SHP77 treated with DMSO at 0.1 percent for 48 hours (cell line): ENCODE results near the gene SELP.

ENCODE experiments used
- DNase-seq: peaks from one replicate; lab custom pipeline; 2025; lab: John Stamatoyannopoulos, UW

SELP gene

DNA sequence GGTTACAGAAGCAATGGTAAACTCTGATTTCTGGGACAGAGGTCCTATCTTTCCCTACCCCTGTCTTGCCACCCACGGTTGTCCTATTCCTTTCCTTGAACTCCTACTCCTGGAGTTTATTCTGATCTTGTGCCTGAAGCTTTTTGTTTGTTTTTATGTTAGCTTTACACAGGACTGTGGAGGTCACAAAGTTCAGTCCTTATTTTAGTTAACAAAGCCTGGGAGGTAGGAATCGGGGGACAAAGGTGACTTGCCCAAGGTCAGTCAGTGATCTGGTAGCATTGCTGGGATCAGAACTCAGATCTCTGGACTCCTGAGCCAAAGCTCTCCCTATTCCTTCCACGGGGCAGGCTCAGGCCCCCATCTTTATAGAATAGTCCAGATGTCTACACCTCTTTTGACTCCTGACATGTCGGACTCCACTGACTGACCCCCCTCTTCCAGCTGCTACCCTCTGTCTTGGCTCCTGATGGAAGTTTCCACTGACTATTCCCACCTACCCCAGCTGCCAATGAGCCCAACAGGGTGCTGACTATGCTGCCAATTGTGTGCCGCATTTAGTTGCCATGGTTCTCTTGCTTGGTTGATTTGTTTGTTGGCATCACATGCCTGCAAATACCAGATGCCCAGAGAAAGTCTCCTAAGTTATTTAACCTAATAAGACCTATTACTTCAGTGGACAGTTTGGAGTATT lies 53.5 kb downstream of the SELP start:
- no peak for DNase-seq

DNA sequence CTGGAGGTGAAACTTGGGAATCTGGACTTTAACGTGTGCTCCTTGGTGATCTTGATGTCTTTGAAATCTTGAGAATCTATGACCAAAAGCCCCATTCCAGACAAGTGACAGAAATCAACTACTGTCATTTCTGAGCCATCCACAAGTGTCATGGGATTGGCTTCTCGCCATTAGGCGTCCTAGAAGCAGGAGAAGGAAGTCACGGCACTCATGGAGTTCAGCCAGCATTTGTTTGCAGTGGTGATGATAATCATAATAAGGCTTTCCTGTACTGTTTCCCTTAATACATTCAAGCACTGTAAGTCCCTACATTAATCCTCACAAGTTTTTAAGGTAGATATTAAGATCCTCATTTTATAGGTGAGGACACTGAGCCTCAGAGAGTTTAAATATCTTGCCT lies 55.6 kb downstream of the SELP start:
- no peak for DNase-seq

DNA sequence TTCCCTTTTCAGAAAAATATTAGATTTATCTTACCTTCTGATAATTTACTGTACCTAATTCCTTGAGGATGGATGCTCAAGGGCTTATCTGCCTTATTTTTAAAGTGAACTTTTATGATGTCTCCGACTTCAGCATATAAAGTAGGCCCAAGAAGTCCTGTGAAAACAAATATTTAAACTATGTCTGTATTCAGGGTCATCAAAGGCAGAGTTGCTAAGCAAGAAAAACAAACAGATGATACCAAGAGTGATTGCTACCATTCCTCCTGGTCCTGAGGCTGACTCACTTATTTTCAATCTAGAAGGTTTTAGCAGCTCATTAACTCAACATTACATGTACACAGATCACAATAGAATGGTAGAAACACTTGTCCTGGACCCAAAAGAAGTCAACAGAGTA lies 57.7 kb downstream of the SELP start:
- no peak for DNase-seq

DNA sequence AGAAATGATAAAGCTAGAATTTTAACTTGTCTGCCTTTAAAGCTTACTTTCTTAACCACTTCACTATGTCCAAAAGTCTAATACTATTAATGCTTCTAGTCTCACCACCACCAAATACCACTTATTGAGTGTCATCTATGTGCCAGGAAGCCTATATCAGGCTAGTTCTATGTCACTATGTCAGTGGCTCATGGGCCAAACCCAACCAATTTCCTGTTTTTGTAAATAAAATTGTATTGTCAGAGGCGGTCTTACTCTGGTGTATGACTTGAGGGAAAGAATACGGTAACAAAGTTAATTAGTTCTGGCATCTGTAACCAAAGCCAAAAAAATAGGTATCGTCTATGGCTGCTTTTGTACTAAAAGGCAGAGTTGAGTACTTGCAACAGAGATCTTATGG lies 58.5 kb downstream of the SELP start:
- no peak for DNase-seq

DNA sequence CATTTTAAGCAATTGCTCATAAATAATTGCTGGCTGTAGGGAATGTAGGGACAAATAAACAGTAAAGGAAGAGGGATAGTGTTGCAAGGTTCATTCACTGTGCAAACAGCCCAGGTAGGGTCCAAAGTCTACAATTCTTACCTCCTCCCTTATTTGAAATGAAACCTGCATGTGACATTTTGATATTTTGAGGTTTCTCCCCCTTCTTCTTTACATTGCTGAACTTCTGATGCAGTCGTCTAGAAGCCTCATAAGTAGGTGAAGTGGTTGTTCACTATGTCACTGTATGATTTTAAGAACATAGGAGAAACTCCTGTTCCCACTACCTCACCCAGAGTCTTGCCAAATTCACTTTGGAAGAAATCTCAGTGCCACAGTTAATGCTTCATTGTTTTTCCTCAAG lies 59.8 kb downstream of the SELP start:
- no peak for DNase-seq

DNA sequence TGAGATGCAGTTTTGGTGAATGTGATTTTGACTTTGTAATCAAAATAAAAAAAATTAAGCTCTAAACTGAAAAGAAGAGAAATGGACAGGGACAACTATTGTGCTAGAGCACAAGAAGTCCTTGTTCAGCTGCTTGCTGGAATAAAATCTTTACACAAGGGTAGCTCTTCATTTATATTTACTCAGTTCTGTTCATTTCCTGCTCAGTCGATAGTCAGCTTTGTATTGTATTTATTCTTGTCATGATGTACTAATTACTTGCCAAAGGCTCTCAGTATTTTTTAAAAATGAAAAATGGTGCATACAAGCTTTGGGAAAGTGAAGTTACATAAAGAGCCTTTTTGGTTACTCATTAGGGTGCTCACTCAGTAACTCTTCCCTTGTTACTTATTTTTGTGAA lies 61.4 kb downstream of the SELP start:
- no peak for DNase-seq

DNA sequence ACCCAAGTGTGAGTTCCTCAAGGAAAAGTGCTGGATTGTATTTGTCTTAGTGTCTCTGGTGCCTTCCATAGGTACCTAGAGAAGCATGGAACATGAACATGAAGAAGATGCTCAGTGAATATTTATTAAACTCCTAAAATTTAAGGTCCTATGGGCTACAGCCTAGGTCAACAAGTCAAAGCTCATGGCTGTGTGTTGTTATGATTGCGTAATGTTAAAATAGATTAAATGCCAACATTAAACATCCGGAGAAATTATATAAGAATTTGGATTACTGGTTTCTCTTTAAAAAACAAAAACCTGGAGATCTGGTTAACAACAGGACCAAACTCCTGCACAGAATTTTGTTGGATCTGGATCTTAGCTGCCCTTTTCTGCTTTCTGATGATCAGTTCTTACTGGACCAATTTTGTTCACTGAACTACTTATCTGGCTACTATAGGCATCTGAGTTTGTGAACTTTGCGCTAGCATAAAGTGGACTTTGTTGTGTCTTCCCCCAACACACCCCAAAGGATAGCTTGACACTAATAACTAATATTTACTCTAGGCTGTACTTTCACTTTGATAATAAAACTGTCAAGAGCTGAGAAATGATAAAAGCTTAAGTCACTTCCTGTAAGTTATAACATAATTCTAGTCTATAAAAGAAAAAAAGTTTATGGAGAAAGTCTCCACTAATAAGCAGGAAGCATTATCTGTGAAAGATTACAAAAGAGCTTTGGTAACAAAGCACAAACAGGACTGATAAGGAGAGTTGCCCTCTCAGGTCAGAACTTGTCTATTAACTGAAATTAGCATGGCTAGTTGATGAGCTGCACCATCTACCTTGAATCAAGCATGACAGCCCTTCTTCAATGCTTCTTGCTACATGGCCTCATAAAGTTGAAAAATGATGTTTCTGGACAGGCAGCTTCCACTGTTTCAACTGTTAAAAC lies 64.3 kb downstream of the SELP start:
- DNase-seq = no peak

DNA sequence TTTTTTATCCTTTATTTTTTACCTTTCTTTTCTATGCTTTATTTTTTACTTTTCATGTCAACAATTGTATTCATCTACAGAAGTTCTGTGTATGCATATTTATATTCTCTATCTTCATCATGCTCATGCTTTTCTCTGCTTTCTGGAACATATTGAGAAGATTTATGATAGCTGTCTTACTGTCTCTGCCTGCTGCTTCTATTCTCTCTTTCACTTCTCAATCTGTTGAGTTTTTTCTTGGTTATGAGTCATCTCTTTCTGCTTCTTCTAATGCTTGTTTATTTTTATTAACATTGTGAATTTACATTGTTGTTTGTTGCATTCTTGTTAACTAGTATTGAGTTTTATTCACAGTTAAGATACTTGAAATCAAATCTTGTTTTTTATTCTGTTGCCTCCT lies 66.3 kb downstream of the SELP start:
- DNase-seq = no peak

DNA sequence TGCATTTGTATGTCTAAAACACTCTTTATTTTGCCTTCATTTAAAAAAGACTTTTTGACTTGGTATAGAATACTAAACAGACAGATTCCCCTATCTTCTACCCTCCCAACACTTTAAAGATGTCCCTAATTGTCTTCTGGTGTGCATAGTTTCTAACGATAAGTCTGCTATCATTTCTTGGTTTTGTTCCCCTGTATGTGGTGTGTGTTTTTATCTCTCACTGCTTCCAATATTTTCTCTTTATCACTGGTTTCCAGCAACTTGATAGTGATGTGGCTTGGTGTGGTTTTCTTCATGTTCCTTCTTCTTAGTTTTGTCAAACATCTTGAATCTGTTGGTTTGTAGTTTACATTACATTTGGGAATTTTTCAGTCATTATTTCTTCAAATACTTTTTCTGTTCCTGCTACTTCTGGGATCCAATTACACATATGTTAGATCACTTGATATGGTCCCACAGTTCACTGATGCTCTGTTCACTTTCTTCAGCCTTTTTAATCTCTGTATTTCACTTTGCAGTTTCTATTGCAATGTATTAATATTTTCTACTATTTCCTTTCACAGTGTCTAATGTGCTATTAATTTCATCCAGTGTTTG lies 66.8 kb downstream of the SELP start:
- no peak for DNase-seq

DNA sequence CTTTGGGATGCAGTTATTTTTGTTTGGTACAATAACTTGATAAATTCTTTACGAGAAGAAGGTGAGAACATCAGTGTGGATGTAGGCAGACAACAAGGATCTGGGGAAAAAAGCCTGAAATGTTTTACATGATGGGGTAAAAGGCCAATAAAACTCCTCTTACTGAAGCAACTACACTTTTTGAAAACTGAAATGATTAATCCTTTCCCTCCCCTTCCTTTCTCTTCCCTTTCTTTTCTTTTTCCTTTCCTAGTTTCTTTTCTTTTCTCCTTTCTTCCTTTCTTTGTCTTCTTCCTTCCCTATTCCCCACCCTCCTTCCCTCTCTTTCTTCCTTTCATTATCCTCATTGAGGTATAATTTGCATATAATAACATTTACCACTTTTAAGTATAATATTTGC lies 68.2 kb downstream of the SELP start:
- no peak for DNase-seq

DNA sequence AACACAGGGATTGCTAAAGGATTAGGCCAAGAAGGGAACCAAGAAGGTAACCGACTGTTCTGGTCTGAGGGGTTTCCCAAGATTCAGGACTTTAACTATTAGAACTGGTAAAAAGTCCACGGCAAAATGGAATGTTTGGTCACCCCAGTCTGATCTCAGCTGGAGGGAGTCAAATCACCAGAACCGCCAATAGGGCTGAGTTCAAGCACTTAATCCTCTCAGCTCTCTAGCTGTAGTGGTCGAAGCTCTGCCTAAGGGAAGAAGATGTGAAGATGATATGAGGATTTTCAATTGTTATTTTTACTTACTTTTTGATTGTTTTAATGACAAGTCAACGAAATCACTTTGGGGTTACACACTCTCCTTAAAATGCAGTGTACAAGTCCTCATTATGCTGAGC lies 72.8 kb downstream of the SELP start:
- no peak for DNase-seq

DNA sequence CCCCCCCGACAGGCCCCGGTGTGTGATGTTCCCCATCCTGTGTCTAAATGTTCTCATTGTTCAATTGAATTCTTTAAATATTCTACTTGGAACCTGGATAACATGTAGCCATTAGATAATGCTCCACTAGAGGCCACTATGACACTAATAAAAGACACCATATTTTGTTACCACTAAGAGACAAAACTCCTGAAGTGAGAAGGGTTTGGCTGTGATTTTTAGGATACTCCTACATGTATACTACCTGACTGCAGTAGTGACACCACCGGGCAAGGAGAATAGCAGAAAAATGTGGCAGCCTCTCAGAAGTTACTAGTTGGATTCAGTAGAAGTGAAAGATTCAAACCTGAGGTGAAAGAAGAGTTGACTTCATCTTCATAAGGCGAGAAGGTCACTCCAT lies 79.6 kb downstream of the SELP start:
- DNase-seq = peak; percentile 23

DNA sequence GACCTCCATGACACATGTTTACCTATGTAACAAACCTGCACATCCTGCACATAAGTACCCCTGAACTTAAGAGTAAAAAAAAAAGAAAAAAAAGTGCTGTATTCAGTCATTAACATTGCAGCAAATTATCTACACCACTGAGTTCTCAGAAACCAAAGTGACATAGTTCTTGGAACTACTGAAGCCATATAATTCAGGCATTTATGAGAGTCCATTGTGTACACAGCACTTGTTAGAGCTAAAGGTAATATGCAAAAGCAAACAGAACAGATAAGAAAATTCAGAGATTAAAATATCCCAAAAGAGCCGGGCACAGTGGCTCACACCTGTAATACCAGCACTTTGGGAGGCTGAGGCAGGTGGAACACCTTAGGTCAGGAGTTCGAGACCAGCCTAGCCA lies 81.6 kb downstream of the SELP start:
- DNase-seq = no peak

DNA sequence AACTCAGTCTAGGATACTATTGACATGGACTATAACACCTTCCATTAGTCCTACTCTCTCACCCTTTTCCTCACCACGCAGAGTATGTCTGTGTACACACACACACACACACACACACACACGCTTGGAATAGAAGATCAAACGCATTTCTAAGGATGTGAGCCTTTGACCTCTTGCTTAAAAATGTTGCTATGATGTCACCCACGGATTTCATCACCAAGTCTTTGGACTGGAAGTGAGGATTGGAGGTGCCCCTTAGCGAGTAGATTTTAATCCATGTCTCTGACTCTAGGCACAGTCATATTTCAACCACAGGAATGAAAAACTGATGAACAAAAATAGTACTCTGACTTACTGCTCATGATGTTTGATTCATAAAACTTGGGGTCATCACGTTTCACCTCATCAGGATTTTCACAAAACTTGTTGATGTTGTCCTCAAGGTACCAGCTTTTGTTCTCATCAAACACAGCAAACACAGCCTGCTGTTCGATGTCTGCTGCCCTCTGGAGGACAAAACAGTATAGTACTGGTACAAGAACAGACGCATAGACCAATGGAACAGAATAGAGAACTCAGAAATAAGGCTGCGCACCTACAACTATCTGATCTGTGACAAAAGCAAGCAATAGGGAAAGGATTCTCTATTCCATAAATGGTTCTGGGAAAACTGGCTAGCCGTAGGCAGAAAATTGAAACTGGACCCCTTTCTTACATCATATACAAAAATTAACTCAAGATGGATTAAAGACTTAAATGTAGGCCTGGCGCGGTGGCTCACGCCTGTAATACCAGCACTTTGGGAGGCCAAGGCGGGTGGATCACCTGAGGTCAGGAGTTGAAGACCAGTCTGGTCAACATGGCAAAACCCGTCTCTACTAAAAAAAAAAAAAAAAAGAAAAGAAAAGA lies 83.6 kb downstream of the SELP start:
- DNase-seq = peak; percentile 56

DNA sequence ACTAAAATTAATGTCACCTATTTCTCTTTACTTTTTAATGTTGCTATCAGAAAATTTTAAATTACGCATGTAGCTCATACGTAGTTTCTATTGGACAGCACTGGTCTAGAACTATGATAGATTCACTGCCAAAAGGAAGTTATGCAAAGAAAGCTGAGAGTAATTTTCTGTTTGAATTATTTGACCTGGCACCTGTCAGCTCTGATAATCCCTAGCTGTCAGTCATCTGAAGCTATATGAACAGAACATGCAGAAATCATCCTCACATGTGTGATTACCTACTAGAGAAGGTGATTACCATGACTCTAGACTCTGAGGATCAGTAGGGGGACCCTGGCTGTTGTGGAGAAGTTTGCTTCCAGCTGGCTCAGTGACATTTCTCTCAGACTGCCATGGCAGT lies 84.5 kb downstream of the SELP start:
- no peak for DNase-seq

DNA sequence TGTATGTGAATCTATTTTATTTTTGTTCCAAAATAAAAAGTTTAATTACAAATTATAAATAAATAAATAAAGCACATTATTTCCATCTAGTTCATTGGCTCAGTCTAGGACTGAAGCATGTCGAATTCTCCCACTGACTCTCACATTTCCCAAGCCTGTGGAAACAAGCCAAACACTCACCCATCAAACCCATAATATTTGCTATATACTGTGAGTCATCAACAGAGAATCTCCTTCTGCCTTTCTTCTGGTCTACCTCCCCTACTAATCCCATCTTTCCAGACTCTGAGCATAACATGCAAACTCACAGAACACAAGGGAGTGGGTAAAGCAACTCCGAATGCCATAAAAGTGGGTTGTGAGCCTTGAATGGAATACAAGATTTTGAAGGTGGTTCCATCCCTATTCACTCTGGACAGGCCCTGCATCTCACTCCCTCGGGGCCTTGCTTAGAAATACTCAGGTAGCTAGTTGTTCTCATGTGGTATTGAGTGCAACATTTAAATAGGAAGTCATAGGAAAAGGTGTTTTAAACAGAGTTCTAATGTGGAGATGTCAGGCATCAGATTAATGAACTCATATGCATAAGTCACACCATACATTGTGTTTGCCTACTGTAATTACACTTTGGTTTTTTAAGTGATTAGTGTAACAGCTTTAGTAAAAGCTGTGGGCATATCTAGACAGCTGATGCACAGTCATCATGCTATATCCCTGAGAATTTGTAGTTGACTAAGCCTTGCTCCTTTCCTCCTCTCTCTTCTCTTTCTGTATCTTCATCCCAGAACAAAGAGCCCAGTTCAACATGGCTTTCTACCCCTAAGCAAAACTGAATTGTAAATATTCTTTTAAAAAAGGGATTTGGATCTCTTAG lies 90.7 kb downstream of the SELP start:
- no peak for DNase-seq
